Measurements from ENCODE around the gene CPPED1.

DNA sequence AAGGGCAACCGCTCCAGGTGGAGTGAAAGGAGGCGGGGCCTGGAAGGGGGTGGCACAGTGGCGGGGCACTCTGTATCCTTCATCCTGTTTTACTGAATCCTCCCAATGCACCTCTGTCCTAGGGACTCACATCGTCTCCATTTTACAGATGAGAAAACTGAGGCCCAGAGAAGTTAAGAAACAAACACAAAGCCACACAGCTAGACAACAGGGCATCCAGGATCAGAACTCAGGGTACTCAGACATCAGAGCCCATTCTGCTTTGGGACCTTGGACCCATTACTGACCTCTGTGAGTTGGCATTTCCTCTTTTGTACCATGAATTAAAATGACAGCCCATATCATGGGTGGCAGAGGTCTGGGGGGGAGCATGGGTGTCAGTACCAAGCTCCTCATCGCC, 129.2 kb downstream of the CPPED1 start:
- TF ChIP-seq POLR2A (IDR thresholded peaks at IDR 0.05) (no peak), EP300 (IDR thresholded peaks at IDR 0.05) (no peak), CTCF (IDR thresholded peaks at IDR 0.05) (no peak), POLR2AphosphoS5 (IDR thresholded peaks at IDR 0.05) (no peak)

Measured in stomach (tissue), 4 donors.